Mesendoderm (in vitro differentiated cells): ENCODE results near the gene CIAO3. TPM values are rescaled to one million over a fixed set of nuclear protein-coding genes. Genes with fewer than 3 reads are reported as not detected.
A peak's percentile ranks its signal among the peaks of the same experiment; 100 is the strongest.

ENCODE experiments used
- DNase-seq: peaks from one replicate; pipeline ENCODE4 v3.0.0; 2013
- H2AK5ac ChIP-seq: 2 replicates; pipeline ENCODE4 v1.6.1; 2013; ENCODE audit warnings: low read length, inconsistent platforms
- H2BK120ac ChIP-seq: 2 replicates; pipeline ENCODE4 v1.6.1; 2013; ENCODE audit warnings: low read depth, mild to moderate bottlenecking, low read length, moderate library complexity, mixed read lengths
- H2BK15ac ChIP-seq: replicated peaks from 2 replicates; pipeline ENCODE4 v1.6.1; 2013; ENCODE audit warnings: low read depth, mild to moderate bottlenecking, moderate library complexity
- H2BK5ac ChIP-seq: 2 replicates; pipeline ENCODE4 v1.6.1; 2013; ENCODE audit warnings: low read length, inconsistent platforms
- H3K18ac ChIP-seq: 2 replicates; pipeline ENCODE4 v1.6.1; 2013; ENCODE audit warnings: mild to moderate bottlenecking, low read length, mixed read lengths
- H3K23ac ChIP-seq: one replicate; pipeline ENCODE4 v1.6.1; 2013; ENCODE audit warnings: low read length
- H3K27ac ChIP-seq: 2 replicates; pipeline ENCODE4 v1.5.1; 2013; ENCODE audit warnings: low read depth, mild to moderate bottlenecking, inconsistent platforms, low read length, moderate library complexity
- H3K27me3 ChIP-seq: 2 replicates; pipeline ENCODE4 v1.6.1; 2013; ENCODE audit warnings: low read length, control low read depth, mild to moderate bottlenecking, inconsistent platforms; ENCODE audit not compliant: insufficient read depth, poor library complexity
- H3K36me3 ChIP-seq: 2 replicates; pipeline ENCODE4 v1.6.1; 2013; ENCODE audit warnings: low read length, inconsistent platforms; ENCODE audit not compliant: control insufficient read depth, insufficient read depth
- H3K4ac ChIP-seq: one replicate; pipeline ENCODE4 v1.6.1; 2013; ENCODE audit warnings: low read depth, mild to moderate bottlenecking, low read length, moderate library complexity
- H3K4me1 ChIP-seq: 2 replicates; pipeline ENCODE4 v1.6.1; 2013; ENCODE audit warnings: low read depth, low read length, inconsistent platforms; ENCODE audit not compliant: control insufficient read depth
- H3K4me2 ChIP-seq: 2 replicates; pipeline ENCODE4 v1.6.1; 2013; ENCODE audit warnings: low read length
- H3K4me3 ChIP-seq: 2 replicates; pipeline ENCODE4 v1.5.1; 2013; ENCODE audit warnings: mild to moderate bottlenecking, low read length
- H3K56ac ChIP-seq: one replicate; pipeline ENCODE4 v1.6.1; 2013; ENCODE audit warnings: low read length
- H3K79me1 ChIP-seq: 2 replicates; pipeline ENCODE4 v1.6.1; 2013; ENCODE audit warnings: low read length, inconsistent platforms
- H3K79me2 ChIP-seq: 2 replicates; pipeline ENCODE4 v1.6.1; 2013; ENCODE audit warnings: mild to moderate bottlenecking, low read length; ENCODE audit not compliant: control insufficient read depth, insufficient read depth
- H3K9ac ChIP-seq: 2 replicates; pipeline ENCODE4 v1.6.1; 2013; ENCODE audit warnings: low read length, inconsistent platforms
- H4K5ac ChIP-seq: one replicate; pipeline ENCODE4 v1.6.1; 2013; ENCODE audit warnings: low read length
- H4K8ac ChIP-seq: one replicate; pipeline ENCODE4 v1.6.1; 2013; ENCODE audit warnings: low read depth, mild to moderate bottlenecking, control low read depth, low read length, moderate library complexity
- WGBS: extraction: QIAGEN DNeasy Blood & Tissue Kit; methylation state at CpG from one replicate; pipeline ENCODE4 v1.1.7; 2013; ENCODE audit warnings: low lambda C conversion rate, missing lambda C conversion rate; ENCODE audit not compliant: insufficient coverage; ENCODE audit errors: extremely low coverage; 5-methylcytosine and 5-hydroxymethylcytosine counted together
- polyA plus RNA-seq, 2 experiments: library from polyadenylated mRNA; stranded (reverse); fragments of 200-250 nt; gene quantifications; one replicate each; pipeline ENCODE4 v1.2.3, GENCODE V29; 2013

The CIAO3 gene
- 10.0 TPM for polyA plus RNA-seq (2013, experiment 1 of 2)
- polyA plus RNA-seq (2013, experiment 2 of 2): 9.5 TPM

GRCh38 chr16:740764-741505 lies at the start of gene CIAO3:
Gene CIAO3 (minus strand): TSS chr16:740997. CDS start chr16:740985, 12 bp downstream.
- H2BK5ac ChIP-seq: no peak within 1 kb of the TSS
- H3K36me3 ChIP-seq: no peaks in the 10 kb centered on the region
- no peak within 1 kb of the TSS for H2AK5ac ChIP-seq
- H4K8ac ChIP-seq: no peak within 1 kb of the TSS
- H2BK15ac ChIP-seq: no peak within 1 kb of the TSS
- H3K9ac ChIP-seq: peak within 1 kb of the TSS; percentile 88
- H4K5ac ChIP-seq: no peak within 1 kb of the TSS
- H3K4me3 ChIP-seq: peak within 1 kb of the TSS; percentile 64
- no peaks in the 10 kb centered on the region for H3K79me1 ChIP-seq
- H2BK120ac ChIP-seq: no peak within 1 kb of the TSS
- no peak within 1 kb of the TSS for H3K27ac ChIP-seq
- H3K79me2 ChIP-seq: no peaks in the 10 kb centered on the region
- no CpG with 5 or more reads among the region's 79 CpGs for WGBS
- peak within 1 kb of the TSS; percentile 92 for H3K56ac ChIP-seq
- peak within 1 kb of the TSS; percentile 29 for H3K23ac ChIP-seq
- peak within 1 kb of the TSS; percentile 85 for H3K18ac ChIP-seq
- peak within 1 kb of the TSS; percentile 96 for H3K4ac ChIP-seq
- peak within 1 kb of the TSS; percentile 75 for H3K4me2 ChIP-seq
- no peaks in the 10 kb centered on the region for H3K27me3 ChIP-seq
- no peaks in the 10 kb centered on the region for H3K4me1 ChIP-seq
- peak; percentile 95 for DNase-seq

DNA sequence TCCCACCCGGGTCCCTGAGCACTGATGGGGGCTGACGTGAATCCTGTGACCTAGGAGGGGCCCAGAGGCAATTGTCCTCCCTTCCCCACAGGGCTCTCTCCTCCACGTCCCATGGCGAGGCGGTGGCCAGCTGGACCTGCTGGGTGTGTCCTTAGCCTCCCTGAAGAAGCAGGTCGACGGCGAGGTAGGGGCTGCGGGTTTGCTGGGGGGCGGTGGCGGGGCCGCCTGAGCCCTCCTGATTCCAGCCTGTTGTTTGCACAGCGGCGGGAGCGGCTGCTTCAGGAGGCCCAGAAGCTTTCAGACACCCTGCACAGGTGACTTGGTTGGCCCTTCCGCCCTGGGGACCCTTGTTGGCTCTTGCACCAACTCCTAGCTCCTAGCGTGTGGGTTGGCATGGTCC lies 49.3 kb upstream of the CIAO3 start:
- no peaks in the 10 kb centered on the region for H3K27me3 ChIP-seq
- no peak overlapping the region for H3K4me2 ChIP-seq
- no peak overlapping the region for H4K5ac ChIP-seq
- H2AK5ac ChIP-seq: no peak overlapping the region
- peaks cover 9% of the 10 kb centered on the region for H3K36me3 ChIP-seq
- peaks cover 12% of the 10 kb centered on the region for H3K79me1 ChIP-seq
- peaks cover 13% of the 10 kb centered on the region for H3K79me2 ChIP-seq
- no peak overlapping the region for H2BK15ac ChIP-seq
- no peaks in the 10 kb centered on the region for H3K4me1 ChIP-seq
- H3K9ac ChIP-seq: no peak overlapping the region
- H3K4ac ChIP-seq: no peak overlapping the region
- no peak overlapping the region for H3K23ac ChIP-seq
- WGBS: no CpG with 5 or more reads among the region's 17 CpGs
- no peak overlapping the region for H2BK120ac ChIP-seq
- H4K8ac ChIP-seq: no peak overlapping the region
- no peak overlapping the region for H3K56ac ChIP-seq
- no peak overlapping the region for H3K4me3 ChIP-seq
- H3K27ac ChIP-seq: no peak overlapping the region
- DNase-seq: no peak
- no peak overlapping the region for H3K18ac ChIP-seq
- no peak overlapping the region for H2BK5ac ChIP-seq

DNA sequence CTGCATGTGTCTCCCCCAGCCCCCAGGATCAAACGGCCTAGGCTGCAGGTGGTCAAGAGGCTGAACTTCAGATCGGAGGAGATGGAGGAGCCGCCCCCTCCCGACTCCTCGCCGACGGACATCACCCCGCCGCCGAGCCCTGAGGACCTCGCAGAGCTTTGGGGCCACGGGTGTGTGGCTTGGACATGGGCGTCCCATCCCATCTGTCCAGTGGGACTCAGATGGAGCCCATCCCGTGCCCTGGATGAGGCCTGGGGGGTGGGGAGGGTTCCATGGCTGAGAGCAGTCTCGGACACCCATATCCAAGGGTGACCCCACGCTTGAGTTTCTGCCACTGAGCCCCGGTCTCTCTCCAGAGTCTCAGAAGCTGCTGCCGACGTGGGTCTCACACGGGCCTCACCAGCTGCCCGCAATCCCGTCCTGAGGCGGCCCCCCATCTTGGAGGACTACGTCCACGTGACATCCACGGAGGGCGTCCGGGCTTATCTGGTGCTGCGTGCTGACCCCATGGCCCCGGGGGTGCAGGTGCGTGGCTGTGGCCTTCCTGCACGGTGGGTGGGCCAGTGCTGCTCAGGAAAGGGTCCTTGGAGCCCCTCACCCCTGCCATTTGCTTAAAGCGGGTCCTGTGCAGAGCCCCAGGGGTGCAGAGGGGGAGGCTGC lies 48.5 kb upstream of the CIAO3 start:
- no peak overlapping the region for H4K8ac ChIP-seq
- H3K4me2 ChIP-seq: peak overlapping the region; percentile 57
- peaks cover 12% of the 10 kb centered on the region for H3K79me1 ChIP-seq
- no peak overlapping the region for H3K23ac ChIP-seq
- H2AK5ac ChIP-seq: no peak overlapping the region
- peak overlapping the region; percentile 98 for H3K56ac ChIP-seq
- peak overlapping the region; percentile 93 for H3K4me3 ChIP-seq
- peaks cover 13% of the 10 kb centered on the region for H3K79me2 ChIP-seq
- H3K36me3 ChIP-seq: peaks cover 9% of the 10 kb centered on the region
- no peak overlapping the region for H3K27ac ChIP-seq
- H3K9ac ChIP-seq: peak overlapping the region; percentile 97
- no peak overlapping the region for H4K5ac ChIP-seq
- H3K4me1 ChIP-seq: no peaks in the 10 kb centered on the region
- H3K18ac ChIP-seq: no peak overlapping the region
- H2BK5ac ChIP-seq: no peak overlapping the region
- H2BK15ac ChIP-seq: no peak overlapping the region
- H3K27me3 ChIP-seq: no peaks in the 10 kb centered on the region
- WGBS: no CpG with 5 or more reads among the region's 33 CpGs
- DNase-seq: no peak
- no peak overlapping the region for H3K4ac ChIP-seq
- H2BK120ac ChIP-seq: no peak overlapping the region

DNA sequence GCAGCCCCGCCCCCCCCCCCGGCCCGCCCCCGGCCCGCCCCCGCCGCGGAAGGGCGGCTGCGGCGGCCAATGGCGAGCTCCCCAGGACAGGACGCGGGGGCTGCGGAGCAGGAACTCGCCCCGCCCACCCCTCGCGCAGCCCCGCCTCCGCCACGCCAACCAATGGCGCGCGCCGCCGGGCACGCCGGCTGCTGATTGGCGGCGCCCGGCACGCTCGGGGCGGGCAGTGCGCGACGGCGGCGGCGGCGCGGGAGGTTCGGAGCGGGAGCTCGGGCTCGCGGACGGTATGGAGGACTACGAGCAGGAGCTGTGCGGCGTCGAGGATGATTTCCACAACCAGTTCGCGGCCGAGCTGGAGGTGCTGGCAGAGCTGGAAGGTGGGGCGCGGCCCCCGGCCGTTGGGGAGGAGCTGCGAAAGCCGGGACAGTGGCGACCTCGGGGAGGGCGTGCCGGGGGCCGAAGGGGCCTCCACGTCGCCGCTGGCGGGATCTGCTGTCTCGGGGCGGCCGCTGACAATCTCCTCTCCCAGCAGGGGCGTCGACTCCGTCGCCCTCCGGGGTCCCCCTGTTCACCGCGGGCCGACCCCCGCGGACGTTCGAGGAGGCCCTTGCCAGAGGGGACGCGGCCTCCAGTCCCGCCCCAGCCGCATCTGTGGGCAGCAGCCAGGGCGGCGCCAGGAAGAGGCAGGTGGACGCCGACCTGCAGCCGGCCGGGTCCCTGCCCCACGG lies 47.8 kb upstream of the CIAO3 start, which contains the start of gene CHTF18:
Gene CHTF18 (plus strand): TSS at position 222 of the 728 bp plus-strand sequence. CDS start 65 bp downstream, at position 287.
- Histone ChIP-seq H3K9ac (peak within 1 kb of the TSS; percentile 97), H2BK5ac (peak within 1 kb of the TSS; percentile 63), H3K18ac (no peak within 1 kb of the TSS), H3K4me1 (no peaks in the 10 kb centered on the region), H3K4me2 (peak within 1 kb of the TSS; percentile 60), H2AK5ac (no peak within 1 kb of the TSS), H3K23ac (no peak within 1 kb of the TSS), H3K36me3 (peaks cover 9% of the 10 kb centered on the region), H3K56ac (peak within 1 kb of the TSS; percentile 98), H3K4me3 (peak within 1 kb of the TSS; percentile 93), H3K27me3 (no peaks in the 10 kb centered on the region), H3K79me1 (peaks cover 12% of the 10 kb centered on the region), H2BK15ac (no peak within 1 kb of the TSS), H4K5ac (no peak within 1 kb of the TSS), H3K79me2 (peaks cover 13% of the 10 kb centered on the region), H3K27ac (no peak within 1 kb of the TSS), H4K8ac (no peak within 1 kb of the TSS), H3K4ac (no peak within 1 kb of the TSS), H2BK120ac (no peak within 1 kb of the TSS)
- no CpG with 5 or more reads among the region's 97 CpGs for WGBS
- peak; percentile 95 for DNase-seq

GRCh38 chr16:787978-788398 lies 47.2 kb upstream of the CIAO3 start, which contains the start of gene RPUSD1:
Gene RPUSD1 (minus strand): TSS chr16:788381. CDS start chr16:787737, 644 bp downstream.
- Histone ChIP-seq H2AK5ac (no peak within 1 kb of the TSS), H3K4me3 (peak within 1 kb of the TSS; percentile 93), H4K5ac (no peak within 1 kb of the TSS), H2BK5ac (peak within 1 kb of the TSS; percentile 63), H3K27ac (no peak within 1 kb of the TSS), H3K36me3 (peaks cover 7% of the 10 kb centered on the region), H4K8ac (no peak within 1 kb of the TSS), H3K9ac (peak within 1 kb of the TSS; percentile 97), H3K18ac (no peak within 1 kb of the TSS), H3K27me3 (no peaks in the 10 kb centered on the region), H3K4me1 (no peaks in the 10 kb centered on the region), H3K4ac (no peak within 1 kb of the TSS), H3K79me2 (peaks cover 13% of the 10 kb centered on the region), H2BK120ac (no peak within 1 kb of the TSS), H3K23ac (no peak within 1 kb of the TSS), H2BK15ac (no peak within 1 kb of the TSS), H3K79me1 (peaks cover 12% of the 10 kb centered on the region), H3K4me2 (peak within 1 kb of the TSS; percentile 60), H3K56ac (peak within 1 kb of the TSS; percentile 98)
- peak; percentile 58 for DNase-seq
- WGBS: no CpG with 5 or more reads among the region's 45 CpGs
